ENCODE data around the gene CADM1.

Gene CADM1

GRCh38 chr11:115306689-115307088, 197.5 kb downstream of the CADM1 start:
- DNase-seq: no peak

- DNase-seq: no peak
Observed at GRCh38 chr11:115304774-115305472, 199.3 kb downstream of the CADM1 start.

GRCh38 chr11:115303929-115304531, 200.2 kb downstream of the CADM1 start:
- DNase-seq: no peak

- DNase-seq: peak; percentile 68
Observed at GRCh38 chr11:115302946-115303703, 201.1 kb downstream of the CADM1 start.

- DNase-seq: peak; percentile 73
Observed at GRCh38 chr11:115300660-115301428, 203.4 kb downstream of the CADM1 start.

GRCh38 chr11:115298300-115299012, 205.8 kb downstream of the CADM1 start:
- DNase-seq: no peak

- DNase-seq: no peak
Observed at GRCh38 chr11:115297330-115297729, 206.9 kb downstream of the CADM1 start.

- no peak for DNase-seq
Observed at GRCh38 chr11:115291325-115291724, 212.9 kb downstream of the CADM1 start.

GRCh38 chr11:115290893-115291292, 213.3 kb downstream of the CADM1 start:
- no peak for DNase-seq

GRCh38 chr11:115290479-115290878, 213.7 kb downstream of the CADM1 start:
- DNase-seq: no peak

GRCh38 chr11:115287266-115287665, 216.9 kb downstream of the CADM1 start:
- DNase-seq: no peak

GRCh38 chr11:115286614-115287013, 217.6 kb downstream of the CADM1 start:
- DNase-seq: no peak

GRCh38 chr11:115284773-115285172, 219.4 kb downstream of the CADM1 start:
- DNase-seq: no peak

- peak; percentile 6 for DNase-seq
Observed at GRCh38 chr11:115282923-115283322, 221.3 kb downstream of the CADM1 start.

GRCh38 chr11:115280775-115281174, 223.4 kb downstream of the CADM1 start:
- no peak for DNase-seq

- DNase-seq: peak; percentile 82
Observed at GRCh38 chr11:115279813-115280761, 224.1 kb downstream of the CADM1 start.

GRCh38 chr11:115276799-115277198, 227.4 kb downstream of the CADM1 start:
- peak; percentile 9 for DNase-seq

- DNase-seq: no peak
Observed at GRCh38 chr11:115276191-115276590, 228.0 kb downstream of the CADM1 start.

- DNase-seq: no peak
Observed at GRCh38 chr11:115275045-115275444, 229.2 kb downstream of the CADM1 start.

- DNase-seq: no peak
Observed at GRCh38 chr11:115272925-115273324, 231.3 kb downstream of the CADM1 start.

GRCh38 chr11:115271643-115272042, 232.6 kb downstream of the CADM1 start:
- no peak for DNase-seq
